ENCODE data around the gene SLC16A14. TPM values are rescaled to one million over a fixed set of nuclear protein-coding genes. Genes with fewer than 3 reads are reported as not detected.

Gene SLC16A14
- total RNA-seq, 6 donors from 2014 or later, result 0.55 to 5.5 (median 1.6) TPM; not detected in 1

DNA sequence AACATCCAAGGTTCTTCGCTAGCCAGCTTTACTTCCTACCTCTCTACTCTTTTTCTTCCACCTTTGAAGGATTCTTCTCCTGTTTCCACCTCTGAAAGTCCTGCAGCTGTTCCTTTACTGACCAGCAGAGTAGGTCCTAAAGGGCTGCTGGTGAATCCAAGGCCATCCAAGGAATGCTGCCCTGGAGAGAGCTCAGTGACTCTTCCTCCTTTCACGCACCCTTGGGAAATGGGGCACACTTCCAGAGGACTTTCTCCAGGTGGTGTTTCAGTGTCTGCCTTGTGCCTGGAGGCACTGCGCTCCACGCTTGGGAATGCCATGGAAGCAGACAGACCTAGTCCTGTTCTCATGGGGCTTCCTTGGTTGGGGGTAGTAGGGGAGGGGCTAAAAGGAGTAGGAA is 45.4 kb downstream of the SLC16A14 start:
- 97 to 98% methylated on average over 4 of the region's 4 CpGs for WGBS, 2 donors
- DNase-seq, result no peak
- no peak for ATAC-seq (ENCODE audit: low FRiP score in 2 of 2)
- no peak overlapping the region for H3K27ac ChIP-seq
- H3K4me1 ChIP-seq, result no peaks in the 10 kb centered on the region
- TF ChIP-seq POLR2AphosphoS5 (IDR thresholded peaks at IDR 0.05), result no peak
- TF ChIP-seq, protein P1, sequence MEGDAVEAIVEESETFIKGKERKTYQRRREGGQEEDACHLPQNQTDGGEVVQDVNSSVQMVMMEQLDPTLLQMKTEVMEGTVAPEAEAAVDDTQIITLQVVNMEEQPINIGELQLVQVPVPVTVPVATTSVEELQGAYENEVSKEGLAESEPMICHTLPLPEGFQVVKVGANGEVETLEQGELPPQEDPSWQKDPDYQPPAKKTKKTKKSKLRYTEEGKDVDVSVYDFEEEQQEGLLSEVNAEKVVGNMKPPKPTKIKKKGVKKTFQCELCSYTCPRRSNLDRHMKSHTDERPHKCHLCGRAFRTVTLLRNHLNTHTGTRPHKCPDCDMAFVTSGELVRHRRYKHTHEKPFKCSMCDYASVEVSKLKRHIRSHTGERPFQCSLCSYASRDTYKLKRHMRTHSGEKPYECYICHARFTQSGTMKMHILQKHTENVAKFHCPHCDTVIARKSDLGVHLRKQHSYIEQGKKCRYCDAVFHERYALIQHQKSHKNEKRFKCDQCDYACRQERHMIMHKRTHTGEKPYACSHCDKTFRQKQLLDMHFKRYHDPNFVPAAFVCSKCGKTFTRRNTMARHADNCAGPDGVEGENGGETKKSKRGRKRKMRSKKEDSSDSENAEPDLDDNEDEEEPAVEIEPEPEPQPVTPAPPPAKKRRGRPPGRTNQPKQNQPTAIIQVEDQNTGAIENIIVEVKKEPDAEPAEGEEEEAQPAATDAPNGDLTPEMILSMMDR (IDR thresholded peaks at IDR 0.05), result no peak
- TF ChIP-seq POLR2A (IDR thresholded peaks at IDR 0.05), result no peak
- no peak for TF ChIP-seq EP300 (IDR thresholded peaks at IDR 0.05)
- H3K27me3 ChIP-seq, result no peaks in the 10 kb centered on the region
- no peaks in the 10 kb centered on the region for H3K36me3 ChIP-seq
- H3K4me3 ChIP-seq, result no peak overlapping the region
- H3K9me3 ChIP-seq, result no peaks in the 10 kb centered on the region

DNA sequence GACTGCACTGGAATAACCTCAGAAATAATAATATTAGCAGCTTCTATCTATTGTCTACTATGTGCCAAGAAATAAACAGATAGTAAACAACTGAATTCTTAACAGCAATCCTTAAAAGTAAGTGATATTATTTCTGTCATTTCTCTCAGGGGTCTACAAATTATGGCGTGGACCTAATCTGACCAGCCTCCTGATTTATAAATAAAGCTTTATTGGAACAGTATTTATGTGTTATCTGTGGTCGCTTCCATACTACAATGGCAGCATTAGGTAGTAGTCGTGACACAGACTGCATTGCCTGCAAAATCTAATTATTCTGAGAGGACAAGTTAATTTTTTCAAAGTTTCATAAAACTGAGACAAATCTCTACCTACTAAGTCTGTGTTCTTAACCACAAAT is 49.0 kb downstream of the SLC16A14 start:
- WGBS, 2 donors, result 91 to 93% methylated on average over 3 of the region's 3 CpGs
- Histone ChIP-seq H3K4me3 (no peak overlapping the region), H3K36me3 (no peaks in the 10 kb centered on the region), H3K27me3 (no peaks in the 10 kb centered on the region), H3K4me1 (no peaks in the 10 kb centered on the region), H3K27ac (no peak overlapping the region), H3K9me3 (no peaks in the 10 kb centered on the region)
- DNase-seq (no peak), ATAC-seq (ENCODE audit: low FRiP score in 2 of 2) (no peak)
- TF ChIP-seq POLR2AphosphoS5 (IDR thresholded peaks at IDR 0.05) (no peak), EP300 (IDR thresholded peaks at IDR 0.05) (no peak), POLR2A (IDR thresholded peaks at IDR 0.05) (no peak)
- TF ChIP-seq, protein P1 (IDR thresholded peaks at IDR 0.05), result no peak

DNA sequence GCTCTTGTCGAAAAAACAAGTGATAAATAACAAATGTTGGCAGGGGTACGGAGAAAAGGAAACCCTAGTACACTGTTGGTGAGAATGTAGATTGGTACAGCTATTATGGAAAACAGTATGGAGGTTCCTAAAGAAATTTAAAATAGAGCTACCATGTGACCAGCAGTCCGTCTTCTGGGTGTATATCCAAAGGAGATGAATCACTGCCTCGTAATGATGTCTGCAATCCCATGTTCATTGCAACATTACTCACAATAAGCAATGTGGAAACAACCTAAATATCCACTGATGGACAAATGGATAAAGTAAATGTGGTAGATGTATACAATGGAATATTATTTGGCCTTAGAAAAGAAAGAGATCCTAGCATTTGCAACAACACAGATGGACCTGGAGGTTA is 50.6 kb downstream of the SLC16A14 start:
- no peaks in the 10 kb centered on the region for H3K36me3 ChIP-seq
- DNase-seq, result no peak
- WGBS, 2 donors, result 90 to 91% methylated on average over 4 of the region's 4 CpGs

DNA sequence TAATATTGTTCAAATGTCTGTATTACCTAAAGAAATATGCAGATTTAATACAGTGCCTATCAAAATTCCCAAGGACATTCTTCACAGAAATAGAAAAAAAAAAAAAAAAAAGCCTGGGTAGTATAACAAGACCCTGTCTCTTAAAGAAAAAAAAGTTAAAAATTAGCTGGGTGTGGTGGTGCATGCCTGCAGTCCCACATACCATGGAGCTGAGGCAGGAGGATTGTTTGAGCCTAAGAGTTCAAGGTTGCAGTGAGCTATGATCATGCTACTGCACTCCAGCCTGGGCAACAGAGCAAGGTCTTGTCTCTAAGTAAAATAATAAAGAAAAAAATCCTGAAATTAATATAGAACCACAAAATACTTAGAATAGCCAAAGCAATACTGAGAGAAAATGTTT is 51.9 kb downstream of the SLC16A14 start:
- ATAC-seq (ENCODE audit: low FRiP score in 2 of 2), result no peak
- DNase-seq, result no peak
- TF ChIP-seq EP300 (IDR thresholded peaks at IDR 0.05) (no peak), POLR2A (IDR thresholded peaks at IDR 0.05) (no peak), POLR2AphosphoS5 (IDR thresholded peaks at IDR 0.05) (no peak)
- TF ChIP-seq, protein P1 (IDR thresholded peaks at IDR 0.05), result no peak
- Histone ChIP-seq H3K4me3 (no peak overlapping the region), H3K4me1 (no peaks in the 10 kb centered on the region), H3K27me3 (no peaks in the 10 kb centered on the region), H3K27ac (no peak overlapping the region), H3K9me3 (no peaks in the 10 kb centered on the region), H3K36me3 (no peaks in the 10 kb centered on the region)

More for the DNA sequence above, 50.6 kb downstream of the SLC16A14 start:
- Histone ChIP-seq H3K27ac (no peak overlapping the region), H3K9me3 (no peaks in the 10 kb centered on the region), H3K4me3 (no peak overlapping the region), H3K27me3 (no peaks in the 10 kb centered on the region), H3K4me1 (no peaks in the 10 kb centered on the region)
- ATAC-seq (ENCODE audit: low FRiP score in 2 of 2), result no peak
- TF ChIP-seq, protein P1 (IDR thresholded peaks at IDR 0.05), result no peak
- TF ChIP-seq EP300 (IDR thresholded peaks at IDR 0.05) (no peak), POLR2A (IDR thresholded peaks at IDR 0.05) (no peak), POLR2AphosphoS5 (IDR thresholded peaks at IDR 0.05) (no peak)

DNA sequence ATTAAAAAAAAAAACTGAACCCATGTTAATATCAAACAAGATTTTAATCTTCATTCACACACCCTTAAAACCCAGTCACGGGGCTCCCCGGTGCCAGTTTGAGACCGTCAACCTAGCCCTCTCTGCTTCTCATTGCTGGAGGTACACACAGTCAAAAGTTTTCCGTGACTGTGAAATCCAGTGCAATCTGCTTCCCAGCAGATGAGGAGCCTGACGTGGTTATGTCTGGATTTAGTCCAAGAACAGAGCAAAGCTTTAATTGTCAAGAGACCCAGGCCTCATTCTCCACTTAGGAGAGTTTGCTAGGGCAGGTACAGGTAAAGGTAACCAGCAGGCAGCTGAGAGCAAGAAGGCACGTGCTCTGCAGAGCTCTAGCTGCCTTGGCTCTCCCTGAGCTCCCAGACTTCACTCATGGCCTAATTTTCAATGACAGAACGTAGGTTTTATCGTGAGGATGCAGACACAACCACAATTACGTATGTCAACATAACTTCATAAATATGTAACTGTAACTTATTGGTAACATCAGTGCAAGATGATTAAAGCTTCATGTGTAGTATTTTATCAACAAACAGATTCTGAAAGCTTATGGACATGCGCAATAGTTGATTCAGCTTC is 56.3 kb downstream of the SLC16A14 start:
- 77 to 80% methylated on average over 10 of the region's 10 CpGs for WGBS, 2 donors
- Histone ChIP-seq H3K27ac (no peak overlapping the region), H3K36me3 (no peaks in the 10 kb centered on the region), H3K27me3 (no peaks in the 10 kb centered on the region), H3K9me3 (no peaks in the 10 kb centered on the region), H3K4me1 (peaks cover 0 to 7% (median 2%) of the 10 kb centered on the region in 4 donors), H3K4me3 (no peak overlapping the region)
- TF ChIP-seq, protein P1 (IDR thresholded peaks at IDR 0.05), result no peak
- TF ChIP-seq POLR2A (IDR thresholded peaks at IDR 0.05) (no peak), EP300 (IDR thresholded peaks at IDR 0.05) (no peak), POLR2AphosphoS5 (IDR thresholded peaks at IDR 0.05) (no peak)
- ATAC-seq (ENCODE audit: low FRiP score in 2 of 2) (no peak), DNase-seq (no peak)
